ENCODE results near the gene CIB2.

DNA sequence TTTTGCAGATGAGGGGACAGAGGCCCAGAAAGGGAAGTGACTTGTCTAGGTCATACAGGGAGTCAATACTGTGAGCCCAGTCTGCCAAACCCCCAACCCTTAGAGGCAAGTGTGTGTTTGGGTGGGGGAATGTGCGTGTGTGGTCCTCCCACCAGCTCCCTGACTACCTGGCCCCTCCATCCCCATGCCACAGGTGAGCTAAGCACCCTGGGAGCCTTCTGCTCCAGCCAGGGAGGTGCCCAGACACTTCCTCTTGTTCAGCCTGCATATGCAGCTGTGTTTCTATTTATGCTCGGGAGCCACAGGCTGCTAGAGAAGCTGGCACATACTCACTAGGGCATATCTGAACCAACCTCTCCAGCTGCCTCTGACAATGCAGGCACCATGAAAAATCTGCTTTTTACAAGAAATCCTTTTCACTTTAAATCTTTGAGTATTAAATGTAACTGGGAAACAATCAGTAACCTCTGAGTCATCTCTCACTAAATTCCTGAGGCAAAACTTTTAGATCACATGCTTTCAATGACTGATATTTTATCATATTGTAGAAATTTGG lies 74.5 kb downstream of the CIB2 start:
- TF ChIP-seq, protein P1, sequence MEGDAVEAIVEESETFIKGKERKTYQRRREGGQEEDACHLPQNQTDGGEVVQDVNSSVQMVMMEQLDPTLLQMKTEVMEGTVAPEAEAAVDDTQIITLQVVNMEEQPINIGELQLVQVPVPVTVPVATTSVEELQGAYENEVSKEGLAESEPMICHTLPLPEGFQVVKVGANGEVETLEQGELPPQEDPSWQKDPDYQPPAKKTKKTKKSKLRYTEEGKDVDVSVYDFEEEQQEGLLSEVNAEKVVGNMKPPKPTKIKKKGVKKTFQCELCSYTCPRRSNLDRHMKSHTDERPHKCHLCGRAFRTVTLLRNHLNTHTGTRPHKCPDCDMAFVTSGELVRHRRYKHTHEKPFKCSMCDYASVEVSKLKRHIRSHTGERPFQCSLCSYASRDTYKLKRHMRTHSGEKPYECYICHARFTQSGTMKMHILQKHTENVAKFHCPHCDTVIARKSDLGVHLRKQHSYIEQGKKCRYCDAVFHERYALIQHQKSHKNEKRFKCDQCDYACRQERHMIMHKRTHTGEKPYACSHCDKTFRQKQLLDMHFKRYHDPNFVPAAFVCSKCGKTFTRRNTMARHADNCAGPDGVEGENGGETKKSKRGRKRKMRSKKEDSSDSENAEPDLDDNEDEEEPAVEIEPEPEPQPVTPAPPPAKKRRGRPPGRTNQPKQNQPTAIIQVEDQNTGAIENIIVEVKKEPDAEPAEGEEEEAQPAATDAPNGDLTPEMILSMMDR (IDR thresholded peaks at IDR 0.05; ENCODE audit: low read depth, low read length), result no peak
- TF ChIP-seq EZH2phosphoT487 (IDR thresholded peaks at IDR 0.05; ENCODE audit: low read depth), result no peak
